H9 (cell line): Measurements from ENCODE around the gene PREX1. TPM values are rescaled to one million over a fixed set of nuclear protein-coding genes. Genes with fewer than 3 reads are reported as not detected.

Source experiments
- DNase-seq: peaks from one replicate; pipeline ENCODE4 v3.0.0-alpha.2; 2017
- H2AFZ ChIP-seq: one replicate; pipeline ENCODE4 v1.6.1; 2013; ENCODE audit warnings: mild to moderate bottlenecking, low read length, control low read depth, moderate library complexity
- H2AK5ac ChIP-seq: 2 replicates; pipeline ENCODE4 v1.6.1; 2013; ENCODE audit warnings: low read length, control low read depth, mixed read lengths; ENCODE audit not compliant: insufficient read length
- H2BK120ac ChIP-seq: one replicate; pipeline ENCODE4 v1.6.1; 2013; ENCODE audit warnings: low read depth, mild to moderate bottlenecking, low read length, control low read depth, inconsistent platforms; ENCODE audit not compliant: poor library complexity, severe bottlenecking
- H2BK12ac ChIP-seq: 2 replicates; pipeline ENCODE4 v1.6.1; 2013; ENCODE audit warnings: low read length, control low read depth, mixed read lengths, low read depth; ENCODE audit not compliant: insufficient read length
- H2BK15ac ChIP-seq: 2 replicates; pipeline ENCODE4 v1.6.1; 2013; ENCODE audit warnings: low read depth, low read length, control low read depth
- H2BK20ac ChIP-seq: one replicate; pipeline ENCODE4 v1.6.1; 2013; ENCODE audit warnings: low read depth, mild to moderate bottlenecking, low read length, control low read depth, inconsistent platforms; ENCODE audit not compliant: poor library complexity, severe bottlenecking
- H2BK5ac ChIP-seq: 2 replicates; pipeline ENCODE4 v1.6.1; 2013; ENCODE audit warnings: low read length, control low read depth, mixed read lengths; ENCODE audit not compliant: insufficient read length
- H3K14ac ChIP-seq: 2 replicates; pipeline ENCODE4 v1.6.1; 2013; ENCODE audit warnings: low read length, control low read depth; ENCODE audit not compliant: insufficient read depth
- H3K18ac ChIP-seq: 2 replicates; pipeline ENCODE4 v1.6.1; 2013; ENCODE audit warnings: low read depth, mild to moderate bottlenecking, mixed read lengths, low read length, control low read depth; ENCODE audit not compliant: insufficient read length
- H3K23ac ChIP-seq: 2 replicates; pipeline ENCODE4 v1.6.1; 2013; ENCODE audit warnings: low read length, control low read depth, mixed read lengths, low read depth; ENCODE audit not compliant: insufficient read length
- H3K23me2 ChIP-seq: 2 replicates; pipeline ENCODE4 v1.6.1; 2013; ENCODE audit warnings: low read depth, mild to moderate bottlenecking, mixed read lengths, low read length, control low read depth; ENCODE audit not compliant: insufficient read length, poor library complexity, severe bottlenecking
- H3K27ac ChIP-seq: 2 replicates; pipeline ENCODE4 v1.5.1; 2013; ENCODE audit warnings: low read length, control low read depth, mixed read lengths, low read depth; ENCODE audit not compliant: insufficient read length
- H3K27me3 ChIP-seq: 2 replicates; pipeline ENCODE4 v1.6.1; 2013; ENCODE audit warnings: low read length, control low read depth, inconsistent platforms; ENCODE audit not compliant: insufficient read depth
- H3K4ac ChIP-seq: 2 replicates; pipeline ENCODE4 v1.6.1; 2013; ENCODE audit warnings: low read depth, mild to moderate bottlenecking, control low read depth, inconsistent platforms, low read length, moderate library complexity
- H3K4me1 ChIP-seq: 2 replicates; pipeline ENCODE4 v1.6.1; 2013; ENCODE audit warnings: low read length, control low read depth, inconsistent platforms; ENCODE audit not compliant: insufficient read depth
- H3K4me2 ChIP-seq: 2 replicates; pipeline ENCODE4 v1.6.1; 2013; ENCODE audit warnings: low read length, control low read depth, mixed read lengths; ENCODE audit not compliant: insufficient read length, insufficient read depth
- H3K56ac ChIP-seq: 2 replicates; pipeline ENCODE4 v1.6.1; 2013; ENCODE audit warnings: low read depth, mild to moderate bottlenecking, mixed read lengths, low read length, control low read depth; ENCODE audit not compliant: insufficient read length
- H3K79me1 ChIP-seq: 2 replicates; pipeline ENCODE4 v1.6.1; 2013; ENCODE audit warnings: low read depth, mild to moderate bottlenecking, moderate library complexity, low read length, control low read depth, inconsistent platforms; ENCODE audit not compliant: insufficient read depth, poor library complexity, severe bottlenecking
- H3K79me2 ChIP-seq: 2 replicates; pipeline ENCODE4 v1.6.1; 2013; ENCODE audit warnings: low read length, control low read depth, inconsistent platforms; ENCODE audit not compliant: insufficient read depth
- H3K9ac ChIP-seq: 2 replicates; pipeline ENCODE4 v1.6.1; 2013; ENCODE audit warnings: low read length, control low read depth, mixed read lengths; ENCODE audit not compliant: insufficient read length; ENCODE audit errors: extremely low read depth
- H3K9me3 ChIP-seq: one replicate; pipeline ENCODE4 v1.6.1; 2013; ENCODE audit warnings: low read depth, low read length, inconsistent platforms; ENCODE audit not compliant: control insufficient read depth
- H3T11ph ChIP-seq: one replicate; pipeline ENCODE4 v1.6.1; 2013; ENCODE audit warnings: mild to moderate bottlenecking, low read length, control low read depth, inconsistent platforms
- H4K20me1 ChIP-seq: one replicate; pipeline ENCODE4 v1.6.1; 2013; ENCODE audit not compliant: control insufficient read depth, insufficient read length, insufficient read depth
- H4K5ac ChIP-seq: 2 replicates; pipeline ENCODE4 v1.6.1; 2013; ENCODE audit warnings: low read depth, mild to moderate bottlenecking, mixed read lengths, low read length, control low read depth; ENCODE audit not compliant: insufficient read length
- H4K8ac ChIP-seq: replicated peaks from 2 replicates; pipeline ENCODE4 v1.6.1; 2013; ENCODE audit warnings: low read length, control low read depth, mixed read lengths, low read depth; ENCODE audit not compliant: insufficient read length
- H4K91ac ChIP-seq: 2 replicates; pipeline ENCODE4 v1.6.1; 2013; ENCODE audit warnings: low read depth, mild to moderate bottlenecking, moderate library complexity, mixed read lengths, low read length, control low read depth; ENCODE audit not compliant: insufficient read length
- H3K27ac Mint-ChIP-seq, 3 experiments: 2 replicates in 2 of 3; 3 replicates in 1 of 3; pipeline ENCODE4 v1.8.0; 2020 to 2021; ENCODE audit warnings: mixed read lengths in 3 of 3, mild to moderate bottlenecking in 1 of 3, moderate library complexity in 1 of 3
- H3K27me3 Mint-ChIP-seq: 2 replicates; pipeline ENCODE4 v1.8.0; 2021; ENCODE audit warnings: low read depth, mild to moderate bottlenecking, moderate library complexity, mixed read lengths
- H3K36me3 Mint-ChIP-seq, 3 experiments: 2 replicates in 2 of 3; 3 replicates in 1 of 3; pipeline ENCODE4 v1.8.0; 2020 to 2021; ENCODE audit warnings: low read depth in 3 of 3, mixed read lengths in 3 of 3; ENCODE audit not compliant: insufficient read depth in 1 of 3
- H3K4me1 Mint-ChIP-seq, 2 experiments: 2 replicates each; pipeline ENCODE4 v1.8.0; 2020; ENCODE audit warnings: mixed read lengths in 2 of 2
- H3K4me3 Mint-ChIP-seq, 2 experiments: 2 replicates in 1 of 2; 3 replicates in 1 of 2; pipeline ENCODE4 v1.8.0; 2020 to 2021; ENCODE audit warnings: mild to moderate bottlenecking in 2 of 2, mixed read lengths in 2 of 2, moderate library complexity in 1 of 2
- H3K9me3 Mint-ChIP-seq, 2 experiments: 2 replicates in 1 of 2; 3 replicates in 1 of 2; pipeline ENCODE4 v1.8.0; 2020; ENCODE audit warnings: mild to moderate bottlenecking in 2 of 2, mixed read lengths in 2 of 2, moderate library complexity in 1 of 2
- WGBS: extraction: QIAGEN DNeasy Blood & Tissue Kit; methylation state at CpG from one replicate; pipeline ENCODE4 v1.1.7; 2013; ENCODE audit warnings: missing lambda C conversion rate, low lambda C conversion rate, mixed read lengths; ENCODE audit not compliant: insufficient read length; ENCODE audit errors: extremely low coverage; 5-methylcytosine and 5-hydroxymethylcytosine counted together
- total RNA-seq: library from RNA; stranded (reverse); gene quantifications from 2 replicates; pipeline ENCODE4 v1.2.1, GENCODE V29; 2021
- TF ChIP-seq, protein P1 (sequence below): fragments of 200-600 bp; sonication (generic); conservative IDR thresholded peaks from 3 replicates; pipeline ENCODE4 v1.8.0; 2021; ENCODE audit warnings: antibody characterized with exemption, mild to moderate bottlenecking

The PREX1 gene
- total RNA-seq, 1 experiment from 2014 or later, result 6.6 TPM

- H4K91ac ChIP-seq, result no peak overlapping the region
- no peak overlapping the region for H3K18ac ChIP-seq
- H2BK5ac ChIP-seq, result no peak overlapping the region
- Mint-ChIP-seq H3K9me3 (peaks cover 3 to 6% of the 10 kb centered on the region in 2 experiments; a peak in 4 of 5 replicates), H3K36me3 (peaks cover 0 to 9% (median 7%) of the 10 kb centered on the region in 3 experiments; a peak in 3 of 7 replicates), H3K4me3 (no peak overlapping the region), H3K27ac (peak overlapping the region in 1 of 3 experiments; percentile 23; a peak in 1 of 7 replicates), H3K4me1 (no peaks in the 10 kb centered on the region; a peak in 1 of 4 replicates), H3K27me3 (peaks cover 2% of the 10 kb centered on the region)
- no peaks in the 10 kb centered on the region for H3K79me2 ChIP-seq
- no peak for DNase-seq
- no peak overlapping the region for H4K5ac ChIP-seq
- H3K4me1 ChIP-seq, result no peaks in the 10 kb centered on the region
- no CpG with 5 or more reads among the region's 10 CpGs for WGBS
- no peak overlapping the region for H3K4ac ChIP-seq
- no peak overlapping the region for H3K27ac ChIP-seq
- TF ChIP-seq, protein P1, sequence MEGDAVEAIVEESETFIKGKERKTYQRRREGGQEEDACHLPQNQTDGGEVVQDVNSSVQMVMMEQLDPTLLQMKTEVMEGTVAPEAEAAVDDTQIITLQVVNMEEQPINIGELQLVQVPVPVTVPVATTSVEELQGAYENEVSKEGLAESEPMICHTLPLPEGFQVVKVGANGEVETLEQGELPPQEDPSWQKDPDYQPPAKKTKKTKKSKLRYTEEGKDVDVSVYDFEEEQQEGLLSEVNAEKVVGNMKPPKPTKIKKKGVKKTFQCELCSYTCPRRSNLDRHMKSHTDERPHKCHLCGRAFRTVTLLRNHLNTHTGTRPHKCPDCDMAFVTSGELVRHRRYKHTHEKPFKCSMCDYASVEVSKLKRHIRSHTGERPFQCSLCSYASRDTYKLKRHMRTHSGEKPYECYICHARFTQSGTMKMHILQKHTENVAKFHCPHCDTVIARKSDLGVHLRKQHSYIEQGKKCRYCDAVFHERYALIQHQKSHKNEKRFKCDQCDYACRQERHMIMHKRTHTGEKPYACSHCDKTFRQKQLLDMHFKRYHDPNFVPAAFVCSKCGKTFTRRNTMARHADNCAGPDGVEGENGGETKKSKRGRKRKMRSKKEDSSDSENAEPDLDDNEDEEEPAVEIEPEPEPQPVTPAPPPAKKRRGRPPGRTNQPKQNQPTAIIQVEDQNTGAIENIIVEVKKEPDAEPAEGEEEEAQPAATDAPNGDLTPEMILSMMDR, result no peak
- no peaks in the 10 kb centered on the region for H3K23me2 ChIP-seq
- no peak overlapping the region for H2BK15ac ChIP-seq
- no peak overlapping the region; the same call in 1 of the 2 replicates for H3K14ac ChIP-seq
- H4K20me1 ChIP-seq, result no peaks in the 10 kb centered on the region
- no peak overlapping the region for H3T11ph ChIP-seq
- no peak overlapping the region for H2BK12ac ChIP-seq
- no peak overlapping the region for H2BK20ac ChIP-seq
- no peak overlapping the region for H2BK120ac ChIP-seq
- no peak overlapping the region for H3K56ac ChIP-seq
- no peaks in the 10 kb centered on the region for H3K9me3 ChIP-seq
- H3K23ac ChIP-seq, result no peak overlapping the region
- H3K4me2 ChIP-seq, result no peak overlapping the region
- H2AFZ ChIP-seq, result no peak overlapping the region
- no peak overlapping the region for H3K9ac ChIP-seq
- no peak overlapping the region for H2AK5ac ChIP-seq
- no peaks in the 10 kb centered on the region for H3K79me1 ChIP-seq
- H4K8ac ChIP-seq, result no peak overlapping the region
- H3K27me3 ChIP-seq, result no peaks in the 10 kb centered on the region
These were observed 19.3 kb downstream of the PREX1 start for GRCh38 chr20:48808382-48809034.
